ENCODE measurements around the gene SCFD2.

SCFD2 gene

GRCh38 chr4:52939739-52940138 lies 426.1 kb downstream of the SCFD2 start:
- no peaks in the 10 kb centered on the region for H3K27me3 ChIP-seq (ENCODE audit: control insufficient read depth, insufficient read depth, low read length)

DNA sequence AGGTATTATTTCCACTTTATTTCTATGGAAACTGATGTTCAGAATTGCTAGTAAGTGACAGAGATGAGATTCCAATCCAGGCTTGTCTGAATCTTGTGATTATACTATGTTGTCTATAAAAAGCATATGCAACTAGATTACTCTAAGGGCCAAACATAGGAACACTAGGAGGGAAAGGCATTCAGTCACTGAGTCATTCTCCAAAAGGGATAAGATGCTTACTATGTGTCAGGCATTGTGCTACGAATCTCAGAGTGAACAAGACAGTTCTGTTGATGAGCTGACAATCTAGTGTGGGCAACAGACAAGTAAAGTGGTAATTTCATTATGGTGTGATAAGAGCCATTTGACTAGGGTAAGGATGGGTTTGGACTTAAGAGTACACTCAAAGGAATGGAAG lies 426.5 kb downstream of the SCFD2 start:
- Histone ChIP-seq H3K4me3 (ENCODE audit: low read length) (no peak overlapping the region), H3K36me3 (ENCODE audit: insufficient read depth, low read length) (no peaks in the 10 kb centered on the region), H3K27me3 (ENCODE audit: control insufficient read depth, insufficient read depth, low read length) (no peaks in the 10 kb centered on the region), H3K9me3 (replicated peaks; ENCODE audit: low read length) (no peaks in the 10 kb centered on the region), H3K4me2 (ENCODE audit: low read length) (no peak overlapping the region), H3K4me1 (ENCODE audit: control insufficient read depth, insufficient read depth, low read length) (no peaks in the 10 kb centered on the region), H3K9ac (ENCODE audit: low read depth, low read length) (no peak overlapping the region)

More at GRCh38 chr4:52939739-52940138, 426.1 kb downstream of the SCFD2 start:
- Histone ChIP-seq H3K36me3 (ENCODE audit: insufficient read depth, low read length) (no peaks in the 10 kb centered on the region), H3K4me2 (ENCODE audit: low read length) (no peak overlapping the region), H3K4me3 (ENCODE audit: low read length) (no peak overlapping the region), H3K4me1 (ENCODE audit: control insufficient read depth, insufficient read depth, low read length) (no peaks in the 10 kb centered on the region), H3K9me3 (replicated peaks; ENCODE audit: low read length) (no peaks in the 10 kb centered on the region), H3K9ac (ENCODE audit: low read depth, low read length) (no peak overlapping the region)

DNA sequence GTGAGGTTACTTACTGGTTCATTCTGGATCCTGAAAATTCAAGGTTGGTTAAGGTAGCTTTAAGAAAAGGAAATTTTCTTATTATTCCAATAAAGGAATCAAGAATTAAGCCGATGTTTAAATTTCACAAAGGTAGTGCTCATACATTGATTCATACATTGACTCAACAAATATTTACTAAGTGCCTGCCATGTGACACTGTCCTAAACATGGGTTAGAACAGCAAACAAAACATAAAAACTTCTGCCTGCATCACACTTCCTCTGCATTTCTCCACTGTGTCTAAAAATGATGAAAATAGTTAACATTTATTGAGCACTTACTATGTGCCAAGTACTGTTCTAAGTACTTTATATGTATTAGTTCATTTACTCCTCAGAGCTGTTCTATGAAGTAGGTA lies 428.0 kb downstream of the SCFD2 start:
- Histone ChIP-seq H3K4me2 (ENCODE audit: low read length) (no peak overlapping the region), H3K4me1 (ENCODE audit: control insufficient read depth, insufficient read depth, low read length) (peaks cover 10% of the 10 kb centered on the region), H3K4me3 (ENCODE audit: low read length) (no peak overlapping the region), H3K9me3 (replicated peaks; ENCODE audit: low read length) (no peaks in the 10 kb centered on the region), H3K36me3 (ENCODE audit: insufficient read depth, low read length) (no peaks in the 10 kb centered on the region), H3K27me3 (ENCODE audit: control insufficient read depth, insufficient read depth, low read length) (no peaks in the 10 kb centered on the region), H3K9ac (ENCODE audit: low read depth, low read length) (no peak overlapping the region)

GRCh38 chr4:52936729-52937128 lies 429.1 kb downstream of the SCFD2 start:
- Histone ChIP-seq H3K4me3 (ENCODE audit: low read length) (no peak overlapping the region), H3K36me3 (ENCODE audit: insufficient read depth, low read length) (no peaks in the 10 kb centered on the region), H3K4me1 (ENCODE audit: control insufficient read depth, insufficient read depth, low read length) (peaks cover 17% of the 10 kb centered on the region), H3K9ac (ENCODE audit: low read depth, low read length) (no peak overlapping the region), H3K27me3 (ENCODE audit: control insufficient read depth, insufficient read depth, low read length) (no peaks in the 10 kb centered on the region), H3K9me3 (replicated peaks; ENCODE audit: low read length) (no peaks in the 10 kb centered on the region), H3K4me2 (ENCODE audit: low read length) (no peak overlapping the region)

GRCh38 chr4:52935317-52935716 lies 430.5 kb downstream of the SCFD2 start:
- H3K4me2 ChIP-seq (ENCODE audit: low read length): no peak overlapping the region
- H3K4me1 ChIP-seq (ENCODE audit: control insufficient read depth, insufficient read depth, low read length): peaks cover 17% of the 10 kb centered on the region
- no peak overlapping the region for H3K9ac ChIP-seq (ENCODE audit: low read depth, low read length)
- no peak overlapping the region for H3K4me3 ChIP-seq (ENCODE audit: low read length)
- no peaks in the 10 kb centered on the region for H3K36me3 ChIP-seq (ENCODE audit: insufficient read depth, low read length)
- H3K27me3 ChIP-seq (ENCODE audit: control insufficient read depth, insufficient read depth, low read length): no peaks in the 10 kb centered on the region
- H3K9me3 ChIP-seq (replicated peaks; ENCODE audit: low read length): no peaks in the 10 kb centered on the region

DNA sequence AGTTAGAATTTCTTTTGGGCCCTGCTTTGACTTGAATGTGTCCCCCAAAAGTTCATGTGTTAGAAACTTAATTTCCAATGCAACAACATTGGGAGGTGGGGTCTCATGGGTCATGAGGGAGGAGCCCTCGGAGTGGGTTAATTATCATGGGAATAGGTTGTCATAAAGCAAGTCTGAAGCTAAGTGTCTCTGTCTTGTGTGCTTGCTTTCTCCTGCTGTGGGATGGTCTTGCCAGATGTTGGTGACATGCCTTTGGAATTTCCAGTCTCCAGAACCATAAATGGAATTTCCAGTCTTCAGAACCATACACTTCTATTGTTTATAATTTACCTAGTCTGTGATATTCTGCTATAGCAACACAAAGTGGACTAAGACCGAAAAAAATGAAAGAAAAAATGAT lies 432.1 kb downstream of the SCFD2 start:
- Histone ChIP-seq H3K4me3 (ENCODE audit: low read length) (no peak overlapping the region), H3K27me3 (ENCODE audit: control insufficient read depth, insufficient read depth, low read length) (no peaks in the 10 kb centered on the region), H3K9ac (ENCODE audit: low read depth, low read length) (no peak overlapping the region), H3K4me1 (ENCODE audit: control insufficient read depth, insufficient read depth, low read length) (peaks cover 17% of the 10 kb centered on the region), H3K4me2 (ENCODE audit: low read length) (no peak overlapping the region), H3K36me3 (ENCODE audit: insufficient read depth, low read length) (no peaks in the 10 kb centered on the region), H3K9me3 (replicated peaks; ENCODE audit: low read length) (no peaks in the 10 kb centered on the region)

GRCh38 chr4:52932591-52933470 lies 433.0 kb downstream of the SCFD2 start:
- Histone ChIP-seq H3K4me3 (ENCODE audit: low read length) (no peak overlapping the region), H3K36me3 (ENCODE audit: insufficient read depth, low read length) (no peaks in the 10 kb centered on the region), H3K9ac (ENCODE audit: low read depth, low read length) (no peak overlapping the region), H3K4me2 (ENCODE audit: low read length) (peak overlapping the region; percentile 25), H3K27me3 (ENCODE audit: control insufficient read depth, insufficient read depth, low read length) (no peaks in the 10 kb centered on the region), H3K9me3 (replicated peaks; ENCODE audit: low read length) (no peaks in the 10 kb centered on the region), H3K4me1 (ENCODE audit: control insufficient read depth, insufficient read depth, low read length) (peaks cover 17% of the 10 kb centered on the region)

- Histone ChIP-seq H3K9ac (ENCODE audit: low read depth, low read length) (no peak overlapping the region), H3K27me3 (ENCODE audit: control insufficient read depth, insufficient read depth, low read length) (no peaks in the 10 kb centered on the region), H3K4me1 (ENCODE audit: control insufficient read depth, insufficient read depth, low read length) (peaks cover 17% of the 10 kb centered on the region), H3K36me3 (ENCODE audit: insufficient read depth, low read length) (no peaks in the 10 kb centered on the region), H3K4me3 (ENCODE audit: low read length) (no peak overlapping the region), H3K4me2 (ENCODE audit: low read length) (no peak overlapping the region), H3K9me3 (replicated peaks; ENCODE audit: low read length) (no peaks in the 10 kb centered on the region)
These were observed 434.6 kb downstream of the SCFD2 start for GRCh38 chr4:52931243-52931642.

DNA sequence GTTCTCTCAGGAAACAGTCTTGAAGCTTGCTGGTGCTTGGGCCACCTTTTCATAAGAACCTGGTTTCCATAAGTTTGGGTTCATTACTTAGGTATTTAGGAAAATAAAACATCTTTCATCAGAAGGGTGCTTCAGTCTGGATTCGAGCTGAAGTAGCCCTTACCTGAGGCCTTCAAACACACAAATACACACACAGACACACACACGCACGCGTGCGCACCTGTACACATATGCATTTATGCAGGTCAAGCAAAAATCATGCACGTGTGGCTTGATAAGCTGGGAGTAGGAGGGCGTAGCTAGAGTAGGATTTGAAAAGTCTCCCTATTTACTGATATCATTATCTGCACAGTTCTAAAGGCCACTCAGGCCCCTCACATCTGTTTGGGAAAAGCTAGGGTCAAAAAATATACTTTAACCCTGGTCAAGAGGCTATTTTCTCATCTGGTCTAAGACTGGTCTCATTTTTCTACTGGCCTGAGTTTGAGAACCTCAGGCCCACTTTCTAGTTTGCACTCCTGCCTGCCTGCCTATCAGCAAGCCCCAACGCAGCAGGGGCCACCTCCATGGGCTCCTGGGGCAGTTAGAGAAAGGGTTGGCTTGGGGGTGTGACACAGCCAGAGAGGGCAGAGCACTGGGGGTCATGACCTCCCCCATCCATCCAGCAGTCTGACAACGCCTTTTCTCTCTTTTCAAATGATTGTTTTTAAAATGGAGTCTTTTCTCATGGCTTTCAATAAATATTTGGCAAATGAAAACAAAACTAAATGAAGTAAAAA lies 439.5 kb downstream of the SCFD2 start:
- Histone ChIP-seq H3K27me3 (ENCODE audit: control insufficient read depth, insufficient read depth, low read length) (no peaks in the 10 kb centered on the region), H3K9me3 (replicated peaks; ENCODE audit: low read length) (no peaks in the 10 kb centered on the region), H3K36me3 (ENCODE audit: insufficient read depth, low read length) (no peaks in the 10 kb centered on the region), H3K4me1 (ENCODE audit: control insufficient read depth, insufficient read depth, low read length) (no peaks in the 10 kb centered on the region), H3K4me2 (ENCODE audit: low read length) (no peak overlapping the region), H3K9ac (ENCODE audit: low read depth, low read length) (no peak overlapping the region), H3K4me3 (ENCODE audit: low read length) (no peak overlapping the region)

DNA sequence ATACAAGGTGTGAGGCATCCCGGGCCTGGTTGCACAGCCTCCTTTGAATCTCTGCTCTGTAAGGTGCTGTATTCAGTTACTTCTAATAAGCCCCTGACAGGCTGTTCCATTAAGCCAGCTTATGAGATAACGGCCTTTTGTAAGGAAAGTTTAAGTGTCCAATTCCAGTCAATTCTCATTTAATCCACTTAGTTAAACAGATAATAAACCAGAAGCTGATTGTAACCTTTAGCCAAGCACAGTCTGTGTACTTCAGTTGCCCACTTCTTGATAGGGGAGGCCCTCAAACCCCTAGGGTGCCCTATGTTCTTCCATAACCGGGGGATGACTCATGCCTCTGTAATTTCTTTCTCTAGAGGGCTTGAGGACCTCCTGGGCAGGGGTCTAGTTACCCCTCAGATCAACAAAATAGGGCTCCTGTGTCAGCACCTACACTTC lies 440.3 kb downstream of the SCFD2 start:
- H3K4me2 ChIP-seq (ENCODE audit: low read length): no peak overlapping the region
- H3K9ac ChIP-seq (ENCODE audit: low read depth, low read length): no peak overlapping the region
- no peaks in the 10 kb centered on the region for H3K9me3 ChIP-seq (replicated peaks; ENCODE audit: low read length)
- H3K27me3 ChIP-seq (ENCODE audit: control insufficient read depth, insufficient read depth, low read length): no peaks in the 10 kb centered on the region
- H3K4me3 ChIP-seq (ENCODE audit: low read length): no peak overlapping the region
- H3K4me1 ChIP-seq (ENCODE audit: control insufficient read depth, insufficient read depth, low read length): no peaks in the 10 kb centered on the region
- no peaks in the 10 kb centered on the region for H3K36me3 ChIP-seq (ENCODE audit: insufficient read depth, low read length)

GRCh38 chr4:52919461-52919860 lies 446.4 kb downstream of the SCFD2 start:
- peaks cover 12% of the 10 kb centered on the region for H3K4me1 ChIP-seq (ENCODE audit: control insufficient read depth, insufficient read depth, low read length)
- no peak overlapping the region for H3K4me2 ChIP-seq (ENCODE audit: low read length)
- no peaks in the 10 kb centered on the region for H3K36me3 ChIP-seq (ENCODE audit: insufficient read depth, low read length)
- no peak overlapping the region for H3K4me3 ChIP-seq (ENCODE audit: low read length)
- H3K9me3 ChIP-seq (replicated peaks; ENCODE audit: low read length): no peaks in the 10 kb centered on the region
- no peak overlapping the region for H3K9ac ChIP-seq (ENCODE audit: low read depth, low read length)
- no peaks in the 10 kb centered on the region for H3K27me3 ChIP-seq (ENCODE audit: control insufficient read depth, insufficient read depth, low read length)
